NCI-H446 treated with DMSO at 0.1 percent for 48 hours (cell line): ENCODE measurements around the gene GCN1.
A peak's percentile ranks its signal among the peaks of the same experiment; 100 is the strongest.
"Not testable (repeated sequence)": the region's sequence is repeated elsewhere in the genome, so short reads cannot be mapped to it uniquely, and the experiment has no call there.

Experiments
- DNase-seq: peaks from one replicate; lab custom pipeline; 2025; lab: John Stamatoyannopoulos, UW

GCN1 gene, protein sequence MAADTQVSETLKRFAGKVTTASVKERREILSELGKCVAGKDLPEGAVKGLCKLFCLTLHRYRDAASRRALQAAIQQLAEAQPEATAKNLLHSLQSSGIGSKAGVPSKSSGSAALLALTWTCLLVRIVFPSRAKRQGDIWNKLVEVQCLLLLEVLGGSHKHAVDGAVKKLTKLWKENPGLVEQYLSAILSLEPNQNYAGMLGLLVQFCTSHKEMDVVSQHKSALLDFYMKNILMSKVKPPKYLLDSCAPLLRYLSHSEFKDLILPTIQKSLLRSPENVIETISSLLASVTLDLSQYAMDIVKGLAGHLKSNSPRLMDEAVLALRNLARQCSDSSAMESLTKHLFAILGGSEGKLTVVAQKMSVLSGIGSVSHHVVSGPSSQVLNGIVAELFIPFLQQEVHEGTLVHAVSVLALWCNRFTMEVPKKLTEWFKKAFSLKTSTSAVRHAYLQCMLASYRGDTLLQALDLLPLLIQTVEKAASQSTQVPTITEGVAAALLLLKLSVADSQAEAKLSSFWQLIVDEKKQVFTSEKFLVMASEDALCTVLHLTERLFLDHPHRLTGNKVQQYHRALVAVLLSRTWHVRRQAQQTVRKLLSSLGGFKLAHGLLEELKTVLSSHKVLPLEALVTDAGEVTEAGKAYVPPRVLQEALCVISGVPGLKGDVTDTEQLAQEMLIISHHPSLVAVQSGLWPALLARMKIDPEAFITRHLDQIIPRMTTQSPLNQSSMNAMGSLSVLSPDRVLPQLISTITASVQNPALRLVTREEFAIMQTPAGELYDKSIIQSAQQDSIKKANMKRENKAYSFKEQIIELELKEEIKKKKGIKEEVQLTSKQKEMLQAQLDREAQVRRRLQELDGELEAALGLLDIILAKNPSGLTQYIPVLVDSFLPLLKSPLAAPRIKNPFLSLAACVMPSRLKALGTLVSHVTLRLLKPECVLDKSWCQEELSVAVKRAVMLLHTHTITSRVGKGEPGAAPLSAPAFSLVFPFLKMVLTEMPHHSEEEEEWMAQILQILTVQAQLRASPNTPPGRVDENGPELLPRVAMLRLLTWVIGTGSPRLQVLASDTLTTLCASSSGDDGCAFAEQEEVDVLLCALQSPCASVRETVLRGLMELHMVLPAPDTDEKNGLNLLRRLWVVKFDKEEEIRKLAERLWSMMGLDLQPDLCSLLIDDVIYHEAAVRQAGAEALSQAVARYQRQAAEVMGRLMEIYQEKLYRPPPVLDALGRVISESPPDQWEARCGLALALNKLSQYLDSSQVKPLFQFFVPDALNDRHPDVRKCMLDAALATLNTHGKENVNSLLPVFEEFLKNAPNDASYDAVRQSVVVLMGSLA (N-terminal part only)

DNA sequence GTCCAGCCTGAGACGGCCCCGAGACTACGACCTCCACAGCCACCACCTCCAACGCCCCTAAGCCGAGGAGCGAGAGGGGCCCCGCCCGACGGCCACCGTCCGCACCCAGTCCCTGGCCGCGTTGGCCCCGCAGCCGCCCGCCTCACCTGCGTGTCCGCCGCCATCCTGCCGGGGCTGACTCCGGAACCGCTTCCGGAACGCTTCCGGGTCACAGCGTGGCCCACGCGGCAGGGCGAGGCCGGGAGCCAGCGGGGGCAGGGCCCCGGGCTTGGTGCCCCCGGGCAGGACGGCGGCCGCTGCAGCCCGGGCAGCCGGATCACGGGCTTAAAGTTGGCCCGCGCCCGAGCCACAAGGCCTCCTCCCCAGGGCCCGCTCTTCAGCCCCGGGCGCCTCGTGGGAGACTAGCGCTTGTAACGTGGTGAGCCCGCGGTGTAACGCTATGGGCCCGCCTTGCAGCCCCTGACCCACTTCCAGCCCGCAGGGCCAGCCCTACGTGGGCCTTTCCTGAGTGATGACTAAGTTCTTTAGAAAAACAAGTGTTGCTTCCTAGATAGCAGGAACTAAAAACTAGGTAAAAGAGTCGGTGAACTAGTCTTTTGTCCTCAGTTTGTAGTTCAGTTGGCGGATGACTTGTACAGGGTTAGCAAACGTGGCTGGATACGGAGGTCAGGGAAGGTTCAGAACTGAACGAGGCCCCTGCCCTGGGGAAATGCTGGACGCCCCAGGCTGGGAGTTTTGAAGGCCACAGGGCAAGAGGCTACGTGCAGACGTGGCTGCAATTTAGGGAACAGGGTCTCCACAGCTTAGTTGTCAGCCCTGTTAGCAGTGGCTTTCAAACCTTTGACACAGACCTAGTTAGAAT lies at the start of gene GCN1:
Gene GCN1 (minus strand): TSS at position 182 of the 862 bp plus-strand sequence. CDS start 18 bp downstream, at position 164.
- peak; percentile 26 for DNase-seq

DNA sequence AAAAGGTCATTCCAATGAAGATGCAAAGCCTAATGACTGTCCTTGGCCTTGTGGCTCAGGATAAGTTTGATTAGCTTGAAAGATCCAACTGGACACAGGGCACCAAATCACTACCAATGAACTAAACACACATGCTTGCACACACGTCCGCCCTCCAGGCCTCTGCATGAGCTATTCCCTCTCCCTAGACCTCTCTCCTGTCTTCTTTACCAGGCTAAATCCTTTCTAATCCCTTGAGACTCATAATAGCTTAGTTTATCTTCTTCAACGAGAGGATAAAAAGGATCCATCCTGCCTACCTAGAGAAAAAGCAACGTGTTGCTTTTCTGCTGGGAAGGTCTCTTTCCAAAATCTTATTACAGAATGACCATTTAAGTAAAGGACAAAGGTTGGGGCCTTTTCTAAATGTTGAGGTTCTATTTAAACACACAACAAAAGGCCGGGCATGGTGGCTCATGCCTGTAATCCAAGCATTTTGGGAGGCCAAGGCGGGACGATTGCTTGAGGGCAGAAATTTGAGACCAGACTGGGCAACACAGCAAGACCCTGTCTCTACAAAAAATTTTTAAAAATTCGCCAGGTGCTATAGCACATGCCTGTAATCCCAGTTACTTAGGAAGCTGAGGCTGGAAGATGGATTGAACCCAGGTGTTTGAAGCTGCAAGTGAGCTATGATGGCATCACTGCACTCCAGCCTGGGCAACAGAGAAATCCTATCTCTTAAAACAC lies 48.6 kb upstream of the GCN1 start:
- no peak for DNase-seq

DNA sequence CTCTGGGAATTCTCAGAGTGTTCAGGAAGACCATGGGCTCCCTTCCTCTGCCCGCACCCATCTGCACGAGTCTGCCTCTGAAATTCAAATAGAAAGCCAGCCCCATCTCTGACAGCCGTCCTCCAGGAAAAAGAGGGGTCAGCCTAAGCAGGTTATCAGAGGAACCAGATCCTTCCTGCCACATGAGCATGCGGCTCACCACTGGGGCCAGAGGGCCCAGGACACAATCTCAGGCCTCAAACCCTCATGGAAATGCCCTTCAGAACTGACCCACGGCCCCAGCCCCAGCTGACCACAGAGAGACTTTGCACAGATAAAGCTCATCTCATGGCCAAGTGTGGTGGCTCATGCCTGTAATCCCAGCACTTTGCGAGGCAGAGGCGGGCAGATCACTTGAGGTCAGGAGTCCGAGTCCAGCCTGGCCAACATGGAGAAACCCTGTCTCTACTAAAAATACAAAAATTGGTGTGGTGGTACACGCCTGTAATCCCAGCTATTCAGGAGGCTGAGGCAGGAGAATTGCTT lies 47.8 kb upstream of the GCN1 start:
- no peak for DNase-seq

DNA sequence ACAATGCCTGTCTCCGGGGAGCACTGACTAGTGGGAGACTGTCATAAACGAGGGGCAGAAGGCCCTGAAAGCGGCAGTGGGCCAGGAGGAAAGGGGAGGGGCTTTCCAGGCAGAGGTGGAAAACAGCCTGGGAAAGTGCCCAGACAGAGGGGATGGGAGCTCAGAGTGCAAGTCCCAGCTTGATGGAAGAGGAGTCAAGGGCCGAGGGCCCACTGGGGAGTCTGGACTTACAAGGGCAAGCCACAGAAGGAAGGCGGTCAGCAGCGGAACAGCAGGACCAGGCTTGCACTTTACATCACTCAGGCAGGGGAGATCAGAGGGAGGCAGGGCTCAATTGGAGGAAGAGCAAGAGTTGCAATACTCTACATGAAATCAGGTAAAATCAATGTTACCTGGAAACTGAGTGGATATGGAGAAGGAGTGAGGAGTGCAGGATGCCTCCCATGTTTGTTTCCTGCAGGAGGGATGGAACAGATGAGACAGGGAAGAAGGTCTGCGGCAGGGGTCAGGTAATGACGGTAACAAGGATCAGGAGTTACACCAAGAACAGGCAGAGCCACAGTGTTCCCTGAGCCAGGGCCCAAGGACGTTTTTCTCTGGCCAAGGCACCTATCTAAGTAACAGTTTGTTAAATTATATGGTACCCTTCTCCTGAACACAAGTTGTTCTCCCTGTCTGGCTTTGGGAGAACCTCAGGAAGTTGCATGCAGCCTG lies 47.2 kb upstream of the GCN1 start:
- DNase-seq, result no peak

GRCh38 chr12:120240495-120240833 lies 45.9 kb upstream of the GCN1 start:
- no peak for DNase-seq

GRCh38 chr12:120239776-120240494 lies 45.4 kb upstream of the GCN1 start:
- DNase-seq, result no peak

DNA sequence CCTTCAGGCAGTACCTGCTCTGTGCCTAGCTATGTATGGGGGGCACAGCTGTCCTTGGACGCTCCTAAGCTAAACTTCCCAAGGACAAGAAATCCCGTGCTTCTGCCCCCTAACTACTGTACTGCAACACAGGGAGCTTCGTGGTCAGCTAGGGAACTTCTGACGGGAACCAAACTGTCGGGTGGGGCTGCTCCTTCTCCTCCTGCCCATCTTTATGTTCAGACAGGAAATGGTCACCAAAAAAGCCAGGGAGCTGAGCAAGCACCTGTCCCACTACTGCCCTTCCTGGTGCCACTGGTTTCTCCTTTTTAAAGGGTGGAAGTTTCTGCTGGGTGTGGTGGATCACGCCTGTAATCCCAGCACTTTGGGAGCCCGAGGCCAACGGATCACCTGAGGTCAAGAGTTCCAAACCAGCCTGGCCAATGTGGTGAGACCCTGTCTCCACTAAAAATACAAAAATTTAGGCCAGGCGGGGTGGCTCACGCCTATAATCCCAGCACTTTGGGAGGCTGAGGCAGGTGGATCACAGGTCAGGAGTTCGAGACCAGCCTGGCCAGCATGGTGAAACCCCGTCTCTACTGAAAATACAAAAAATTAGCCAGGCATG lies 44.4 kb upstream of the GCN1 start:
- DNase-seq, result no peak

GRCh38 chr12:120238217-120238616 lies 43.7 kb upstream of the GCN1 start:
- no peak for DNase-seq

DNA sequence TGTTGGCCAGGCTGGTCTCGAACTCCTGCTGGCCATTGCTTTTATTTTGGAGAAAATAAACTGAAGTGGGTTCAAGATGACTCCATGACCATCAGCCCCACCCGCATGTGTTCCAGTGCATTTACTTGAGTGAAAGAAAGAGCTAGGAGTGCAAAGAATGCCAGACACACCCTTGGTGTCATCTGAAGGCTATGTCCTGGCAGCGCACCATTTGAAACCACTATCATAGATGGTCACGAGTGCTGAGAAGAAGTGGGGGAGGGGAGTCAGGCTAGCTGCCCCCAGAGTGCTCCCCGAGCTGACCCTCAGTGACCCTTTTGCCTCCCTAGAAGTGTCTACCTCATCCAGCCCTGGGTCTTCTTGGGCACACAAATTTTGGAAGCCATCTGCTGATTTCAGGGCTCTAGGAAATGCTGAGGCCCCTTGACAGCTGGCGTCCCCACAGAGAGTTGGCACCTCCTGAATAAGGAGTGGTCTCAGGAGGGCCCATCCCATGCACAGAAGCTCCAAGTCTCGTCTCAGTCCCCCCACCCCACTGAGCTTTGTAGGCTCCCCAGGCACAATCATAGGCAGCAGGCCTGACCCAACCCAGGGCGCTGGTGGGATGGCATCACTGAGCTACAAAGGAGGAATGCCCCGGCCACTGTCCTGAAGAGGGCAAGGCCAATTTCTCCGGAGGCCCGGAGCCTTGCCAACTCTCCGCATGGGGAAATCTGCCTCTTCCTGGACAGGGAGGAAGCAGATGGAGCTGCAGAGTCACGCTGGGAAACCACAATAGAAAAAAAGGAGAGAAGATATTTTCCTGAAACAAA lies 43.1 kb upstream of the GCN1 start:
- DNase-seq, result peak; percentile 82

DNA sequence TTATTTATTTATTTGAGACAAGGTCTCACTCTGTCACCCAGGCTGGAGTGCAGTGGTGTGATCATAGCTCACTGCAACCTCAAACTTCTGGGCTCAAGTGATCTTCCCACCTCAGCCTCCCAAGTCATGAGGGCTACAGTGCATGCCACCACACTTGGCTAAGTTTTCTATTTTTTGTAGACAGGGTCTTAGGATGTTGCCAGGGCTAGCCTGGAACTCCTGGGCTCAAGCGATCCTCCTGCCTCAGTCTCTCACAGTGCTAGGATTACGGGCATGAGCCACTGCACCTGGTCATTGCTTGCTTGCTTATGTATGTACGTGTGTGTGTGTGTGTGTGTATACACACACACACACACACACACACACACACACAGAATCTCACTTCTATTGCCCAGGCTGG lies 42.3 kb upstream of the GCN1 start:
- not testable (repeated sequence) for DNase-seq

DNA sequence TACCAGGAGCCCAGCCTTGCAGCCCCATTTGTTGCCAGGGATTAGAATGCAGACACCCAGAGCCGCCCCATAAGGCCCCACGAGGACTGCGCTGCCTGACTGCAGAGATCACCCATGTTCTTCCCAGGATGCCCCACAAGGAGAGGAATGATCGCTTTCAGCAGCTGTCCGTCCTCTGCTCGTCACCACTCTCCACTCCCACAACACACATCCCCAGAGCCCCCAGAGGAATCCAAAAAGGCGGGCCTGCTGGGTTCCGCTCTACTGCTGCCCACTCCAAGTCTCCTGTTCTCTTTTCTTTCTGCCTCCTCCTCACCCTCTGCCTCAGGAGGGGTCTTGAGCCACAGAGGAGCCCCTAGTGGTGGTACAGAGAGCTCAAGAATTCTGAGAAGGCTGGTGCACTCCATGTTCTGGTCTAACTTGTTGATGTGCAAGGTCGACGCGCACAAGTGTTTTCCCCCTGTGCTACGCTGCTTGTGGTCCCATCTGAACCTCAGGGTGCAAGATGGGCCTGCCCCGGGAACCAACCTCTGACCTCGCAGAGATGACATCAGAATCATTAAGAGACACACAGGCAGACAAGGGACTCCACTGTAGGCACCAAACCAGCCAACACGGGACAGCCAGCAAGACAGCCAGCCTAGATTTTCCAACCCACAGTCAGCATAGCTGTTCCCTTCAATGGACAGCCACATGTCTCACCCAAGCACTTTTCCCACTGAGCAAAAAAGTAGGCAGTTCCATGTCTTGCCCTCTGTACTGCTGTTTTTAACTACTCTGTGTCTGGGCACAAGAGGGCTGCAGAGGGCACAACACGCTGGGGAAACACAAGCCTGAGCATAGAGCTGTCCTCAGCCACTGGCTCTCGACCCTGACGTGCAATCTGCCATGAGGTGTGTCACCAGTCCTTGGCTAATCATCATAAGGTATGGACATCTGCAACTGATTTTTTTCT lies 41.1 kb upstream of the GCN1 start:
- DNase-seq, result no peak

DNA sequence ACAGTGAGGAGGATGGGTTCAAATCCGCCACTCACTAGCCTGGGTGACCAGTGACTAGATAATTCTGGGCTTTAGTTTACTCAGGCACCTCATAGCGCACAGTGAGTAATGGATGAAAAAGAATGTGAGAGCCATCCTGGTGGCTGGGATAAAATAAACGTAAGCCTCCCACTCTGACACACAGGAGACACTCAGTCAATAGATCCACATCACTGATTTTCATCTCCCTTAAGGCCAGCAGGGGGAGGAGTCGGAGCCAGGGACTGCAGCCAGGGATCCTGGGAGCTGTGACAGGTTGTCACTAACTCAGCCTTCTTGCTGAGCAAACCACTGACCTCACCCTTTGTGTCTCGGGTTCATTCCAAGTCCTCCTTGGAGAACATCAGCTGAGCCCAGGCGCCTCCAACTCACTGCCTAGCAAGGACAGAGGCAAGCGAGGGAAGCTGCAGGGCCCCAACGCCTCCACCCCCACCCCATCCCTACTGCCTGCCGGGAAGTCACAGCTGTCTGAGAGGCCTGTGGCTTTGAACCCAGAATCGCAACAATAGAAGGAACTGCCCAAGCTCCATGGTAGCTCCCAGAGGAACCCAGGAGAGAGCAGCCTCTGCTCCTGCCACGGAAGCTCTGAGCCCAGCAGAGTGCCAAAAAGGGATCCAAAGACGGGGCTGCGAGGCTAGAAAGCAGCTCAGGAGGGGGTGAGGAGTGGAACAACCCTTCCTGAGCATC lies 40.3 kb upstream of the GCN1 start:
- peak; percentile 88 for DNase-seq

DNA sequence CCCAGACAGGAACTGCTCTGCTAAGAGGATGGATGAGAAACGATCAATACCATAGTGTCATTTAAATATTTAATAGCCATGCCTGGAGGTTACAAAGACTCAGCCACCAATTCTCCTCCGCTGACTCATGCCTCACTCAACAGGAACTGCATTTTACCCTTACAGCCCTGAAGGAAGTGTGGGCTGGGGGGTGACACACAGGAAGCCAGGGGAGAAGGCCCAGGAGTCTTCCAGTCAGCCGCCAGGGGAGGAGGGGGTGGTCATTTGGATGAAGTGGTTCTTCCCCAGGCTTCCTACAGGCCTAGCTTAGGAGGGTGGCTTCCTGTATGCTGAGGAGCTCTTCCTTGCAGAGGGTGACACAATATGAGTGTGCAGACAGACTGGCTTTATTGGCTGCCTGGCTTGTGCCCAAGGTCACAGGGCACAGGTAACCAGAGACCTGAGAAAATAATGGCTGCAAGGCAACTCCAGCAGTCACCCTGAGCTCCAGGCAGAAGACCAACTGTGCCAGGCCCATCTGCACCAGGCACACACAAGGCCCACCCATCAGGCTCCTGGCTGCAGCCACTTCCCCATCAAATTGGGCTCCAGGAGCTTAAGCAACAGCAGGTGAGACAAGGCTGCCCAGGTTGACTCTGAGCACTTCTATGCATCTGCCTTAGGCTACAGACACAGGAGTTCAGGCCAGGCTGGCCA lies 36.9 kb upstream of the GCN1 start:
- DNase-seq, result no peak

GRCh38 chr12:120230974-120231315 lies 36.4 kb upstream of the GCN1 start:
- DNase-seq, result no peak

DNA sequence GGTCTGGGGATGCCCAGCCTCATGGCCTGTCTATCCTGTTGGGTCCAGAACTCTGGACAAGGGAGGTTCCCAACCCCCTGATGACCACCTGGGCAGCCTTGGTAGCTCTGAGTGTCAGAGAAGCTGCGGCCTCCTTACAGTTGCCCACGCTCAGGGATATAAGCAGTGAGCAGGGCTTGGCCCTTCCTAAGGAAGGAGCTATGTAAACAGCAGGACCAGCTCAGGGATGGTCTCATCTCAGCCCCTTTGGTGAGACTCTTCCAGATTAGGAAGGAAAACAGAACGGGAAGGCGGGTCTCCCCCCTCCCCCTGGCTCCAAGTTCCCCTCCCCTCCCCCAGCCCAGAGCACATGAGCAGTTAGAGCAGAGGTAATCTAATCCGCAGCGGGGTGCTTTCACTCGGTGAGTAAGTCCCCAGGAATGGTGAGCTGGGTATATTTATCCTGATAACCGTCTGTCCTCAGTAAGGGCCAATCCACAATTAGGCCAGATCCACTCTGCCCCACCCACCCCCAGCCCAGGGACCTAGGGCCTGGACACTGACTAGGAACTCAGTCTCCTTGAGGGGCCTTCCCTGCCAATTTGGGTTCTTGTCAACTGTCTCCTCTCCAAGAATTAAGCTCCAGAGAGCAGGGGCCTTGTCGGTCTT lies 35.9 kb upstream of the GCN1 start:
- DNase-seq, result peak; percentile 37
